SU-DHL-6 (cell line): ENCODE data around the gene PER3.

Experiments used
- CTCF ChIP-seq: fragments of 200-600 bp; sonication (generic); IDR thresholded peaks from one replicate; pipeline ENCODE4 v1.5.1; 2017; ENCODE audit warnings: antibody characterized with exemption, mild to moderate bottlenecking, low read length, moderate library complexity; ENCODE audit not compliant: insufficient read depth, poor library complexity, severe bottlenecking
- EZH2phosphoT487 ChIP-seq: fragments of 200-600 bp; sonication (generic), shearing (Covaris generic); conservative IDR thresholded peaks from 2 replicates; pipeline ENCODE4 v1.6.1; 2018; ENCODE audit warnings: mild to moderate bottlenecking, antibody characterized with exemption, low read length, moderate library complexity, mixed read lengths

- TF ChIP-seq CTCF (no peak), EZH2phosphoT487 (no peak)
These were observed 48.9 kb downstream of the PER3 start for GRCh38 chr1:7833035-7833434.
